GM23338 (cell line): Measurements from ENCODE around the gene CITED4. TPM values are rescaled to one million over a fixed set of nuclear protein-coding genes. Genes with fewer than 3 reads are reported as not detected.

ENCODE experiments used
- ATAC-seq: fragments of 200-7000 bp; cut with Tn5 transposase; 3 replicates; pipeline ENCODE4 v1.9.1; 2020
- DNase-seq: peaks from one replicate; pipeline ENCODE4 v3.0.0-alpha.2; 2015; ENCODE audit warnings: low spot score
- H2AFZ ChIP-seq: fragments of 200-600 bp; sonication (generic); 2 replicates; pipeline ENCODE4 v1.8.0; 2016; ENCODE audit warnings: antibody characterized with exemption, mild to moderate bottlenecking, moderate library complexity
- H3F3A ChIP-seq: fragments of 200-600 bp; sonication (generic); replicated peaks from 2 replicates; pipeline ENCODE4 v1.8.0; 2017; ENCODE audit warnings: antibody characterized with exemption, mixed run types, low read depth
- H3K27ac ChIP-seq: fragments of 200-600 bp; sonication (generic); 2 replicates; pipeline ENCODE4 v1.6.1; 2016; ENCODE audit warnings: low read depth
- H3K27me3 ChIP-seq: fragments of 200-600 bp; sonication (generic); 2 replicates; pipeline ENCODE4 v1.8.0; 2016; ENCODE audit warnings: mild to moderate bottlenecking, mixed run types, moderate library complexity; ENCODE audit not compliant: insufficient read depth
- H3K36me3 ChIP-seq: fragments of 200-600 bp; sonication (generic); 2 replicates; pipeline ENCODE4 v1.8.0; 2016; ENCODE audit warnings: mild to moderate bottlenecking; ENCODE audit not compliant: insufficient read depth
- H3K4me1 ChIP-seq: fragments of 200-600 bp; sonication (generic); 2 replicates; pipeline ENCODE4 v1.8.0; 2016; ENCODE audit warnings: mild to moderate bottlenecking, moderate library complexity; ENCODE audit not compliant: insufficient read depth
- H3K4me2 ChIP-seq: fragments of 200-600 bp; sonication (generic); 2 replicates; pipeline ENCODE4 v1.7.1; 2017; ENCODE audit warnings: mixed run types
- H3K4me3 ChIP-seq: fragments of 200-600 bp; sonication (generic); 2 replicates; pipeline ENCODE4 v1.6.1; 2016; ENCODE audit warnings: mixed run types
- H3K79me2 ChIP-seq: fragments of 200-600 bp; sonication (generic); replicated peaks from 2 replicates; pipeline ENCODE4 v1.8.0; 2017; ENCODE audit warnings: mild to moderate bottlenecking; ENCODE audit not compliant: insufficient read depth
- H3K9me2 ChIP-seq: fragments of 200-600 bp; sonication (generic); 2 replicates; pipeline ENCODE4 v1.8.0; 2017; ENCODE audit not compliant: insufficient read depth
- H4K20me1 ChIP-seq: fragments of 200-600 bp; sonication (generic); replicated peaks from 2 replicates; pipeline ENCODE4 v1.8.0; 2017; ENCODE audit warnings: mild to moderate bottlenecking; ENCODE audit not compliant: insufficient read depth
- H3K27ac Mint-ChIP-seq: 2 replicates; pipeline ENCODE4 v1.8.0; 2020; ENCODE audit warnings: inconsistent platforms, mild to moderate bottlenecking, moderate library complexity, mixed read lengths
- H3K27me3 Mint-ChIP-seq: 3 replicates; pipeline ENCODE4 v1.8.0; 2022; ENCODE audit warnings: low read depth, mild to moderate bottlenecking, moderate library complexity, mixed read lengths, inconsistent platforms; ENCODE audit not compliant: insufficient read depth, poor library complexity
- H3K36me3 Mint-ChIP-seq: 3 replicates; pipeline ENCODE4 v1.8.0; 2021; ENCODE audit warnings: low read depth, mild to moderate bottlenecking, inconsistent platforms, moderate library complexity, mixed read lengths
- H3K4me1 Mint-ChIP-seq: 3 replicates; pipeline ENCODE4 v1.8.0; 2020; ENCODE audit warnings: mild to moderate bottlenecking, inconsistent platforms, mixed read lengths
- H3K4me3 Mint-ChIP-seq: 3 replicates; pipeline ENCODE4 v1.8.0; 2021; ENCODE audit warnings: moderate library complexity, mild to moderate bottlenecking, inconsistent platforms, mixed read lengths
- H3K9me3 Mint-ChIP-seq: 3 replicates; pipeline ENCODE4 v1.8.0; 2020; ENCODE audit warnings: moderate library complexity, mild to moderate bottlenecking, inconsistent platforms, mixed read lengths
- CREB1 ChIP-seq: fragments of 250-450 bp; sonication (Bioruptor Pico); IDR thresholded peaks from 2 replicates; pipeline ENCODE4 v1.5.0; 2020; ENCODE audit warnings: low read depth, mild to moderate bottlenecking, moderate library complexity
- CTCF ChIP-seq, 2 experiments: fragments of 200-600 bp in 1 of 2; sonication (generic) in 1 of 2; conservative IDR thresholded peaks; 2 replicates each; pipeline versions ENCODE4 v1.5.1 to v1.6.1; 2016 to 2017; ENCODE audit warnings: antibody characterized with exemption in 2 of 2, low read depth in 2 of 2, mild to moderate bottlenecking in 2 of 2, moderate library complexity in 1 of 2
- ETS1 ChIP-seq: IDR thresholded peaks from 2 replicates; pipeline ENCODE4 v1.6.1; 2016; ENCODE audit warnings: antibody characterized with exemption
- EZH2 ChIP-seq: fragments of 200-600 bp; sonication (generic); IDR thresholded peaks from one replicate; pipeline ENCODE4 v1.8.0; 2017; ENCODE audit warnings: antibody characterized with exemption, mild to moderate bottlenecking, low read depth; ENCODE audit not compliant: unreplicated experiment
- EZH2phosphoT487 ChIP-seq: fragments of 200-600 bp; sonication (generic); IDR thresholded peaks from one replicate; pipeline ENCODE4 v1.8.1; 2018; ENCODE audit warnings: antibody characterized with exemption; ENCODE audit not compliant: unreplicated experiment
- JUNB ChIP-seq: IDR thresholded peaks from one replicate; pipeline ENCODE4 v1.6.1; 2016; ENCODE audit warnings: antibody characterized with exemption; ENCODE audit not compliant: unreplicated experiment
- NANOG ChIP-seq: IDR thresholded peaks from 2 replicates; pipeline ENCODE4 v1.6.1; 2016; ENCODE audit warnings: antibody characterized with exemption, borderline replicate concordance
- POLR2AphosphoS5 ChIP-seq: IDR thresholded peaks from 2 replicates; pipeline ENCODE4 v1.6.1; 2016; ENCODE audit warnings: antibody characterized with exemption, low read depth
- REST ChIP-seq: IDR thresholded peaks from one replicate; pipeline ENCODE4 v1.6.1; 2018; ENCODE audit warnings: antibody characterized with exemption; ENCODE audit not compliant: unreplicated experiment
- STAT1 ChIP-seq: IDR thresholded peaks from one replicate; pipeline ENCODE4 v1.6.1; 2016; ENCODE audit warnings: antibody characterized with exemption; ENCODE audit not compliant: unreplicated experiment
- ZNF114 ChIP-seq: fragments of 250-450 bp; sonication (Bioruptor Pico); IDR thresholded peaks from 2 replicates; pipeline ENCODE4 v1.5.0; 2020; ENCODE audit warnings: mild to moderate bottlenecking, moderate library complexity
- ZNF331 ChIP-seq: fragments of 250-450 bp; sonication (Bioruptor Pico); IDR thresholded peaks from 2 replicates; pipeline ENCODE4 v1.5.0; 2020; ENCODE audit warnings: low read depth, mild to moderate bottlenecking, moderate library complexity
- ZNF462 ChIP-seq: fragments of 250-450 bp; sonication (Bioruptor Pico); IDR thresholded peaks from 2 replicates; pipeline ENCODE4 v1.5.0; 2020; ENCODE audit warnings: mild to moderate bottlenecking, moderate library complexity
- polyA plus RNA-seq: library from polyadenylated mRNA; unstranded; fragments of >200 nt; fragmentation: Nextera tagmentation; extraction: Ambion mirVana; gene quantifications from 2 replicates; pipeline ENCODE4 v1.2.1, GENCODE V29; 2016
- total RNA-seq: library from RNA; depleted of rRNA; stranded (reverse); fragments of >200 nt; shearing (Covaris generic); gene quantifications from 2 replicates; pipeline ENCODE4 v1.2.3, GENCODE V29; 2014

Gene CITED4
- total and polyA plus RNA-seq, 2 experiments from 2014 or later = 2.9 to 18.7 TPM

- H3K27me3 ChIP-seq = no peaks in the 10 kb centered on the region
- Mint-ChIP-seq H3K4me3 (no peak overlapping the region), H3K4me1 (peaks cover 2% of the 10 kb centered on the region; the same call in 1 of the 3 replicates), H3K27me3 (peaks cover 8% of the 10 kb centered on the region), H3K9me3 (peaks cover 15% of the 10 kb centered on the region; the same call in 2 of the 3 replicates), H3K27ac (no peak overlapping the region), H3K36me3 (0 out of 3 replicates have a peak, but pooled peaks cover 5% of the 10 kb centered on the region)
- H3K9me2 ChIP-seq = 0 out of 2 replicates have a peak, but pooled peaks cover 4% of the 10 kb centered on the region
- no peaks in the 10 kb centered on the region for H3K36me3 ChIP-seq
- no peaks in the 10 kb centered on the region; the same call in 1 of the 2 replicates for H3K4me1 ChIP-seq
- H3K79me2 ChIP-seq = no peaks in the 10 kb centered on the region
- no peak for DNase-seq
- H3K4me2 ChIP-seq = no peak overlapping the region
- TF ChIP-seq STAT1 (no peak), POLR2AphosphoS5 (no peak), ETS1 (no peak), ZNF331 (no peak), NANOG (no peak), ZNF114 (CRISPR knock-in tag) (no peak), JUNB (no peak), EZH2phosphoT487 (no peak), CREB1 (CRISPR knock-in tag) (no peak), EZH2 (no peak), REST (no peak), ZNF462 (no peak), CTCF (conservative IDR thresholded peaks at IDR 0.05; ENCODE audit: low read depth in 2 of 2) (no peak)
- ATAC-seq = no peak
- H3K4me3 ChIP-seq = no peak overlapping the region
- no peaks in the 10 kb centered on the region for H4K20me1 ChIP-seq
- H3K27ac ChIP-seq = no peak overlapping the region
- H3F3A ChIP-seq = no peaks in the 10 kb centered on the region
- no peak overlapping the region; the same call in 1 of the 2 replicates for H2AFZ ChIP-seq
Observed at GRCh38 chr1:40873863-40874472, 11.8 kb upstream of the CITED4 start.
